ENCODE data around the gene VAC14. TPM values are rescaled to one million over a fixed set of nuclear protein-coding genes. Genes with fewer than 3 reads are reported as not detected.

Gene VAC14
- total RNA-seq, 1 experiment from 2014 or later = 35.3 TPM

- Histone ChIP-seq H3K27ac (ENCODE audit: low read depth, low read length) (peak overlapping the region; percentile 82), H3K36me3 (ENCODE audit: control insufficient read depth in 1 of 2, insufficient read depth in 2 of 2, low read length in 2 of 2) (peaks cover 0 to 12% of the 10 kb centered on the region in 2 experiments; a peak in 1 of 4 replicates), H3K9me3 (ENCODE audit: control insufficient read depth in 1 of 2, insufficient read depth in 1 of 2, low read depth in 1 of 2, low read length in 2 of 2) (no peaks in the 10 kb centered on the region), H4K20me1 (ENCODE audit: insufficient read depth) (no peaks in the 10 kb centered on the region), H2AFZ (ENCODE audit: low read depth, low read length, poor library complexity, severe bottlenecking) (no peak overlapping the region), H3K79me2 (ENCODE audit: insufficient read depth, low read length) (no peaks in the 10 kb centered on the region; the same call in 1 of the 2 replicates), H3K4me2 (ENCODE audit: low read length) (peak overlapping the region; percentile 74), H3K9me2 (ENCODE audit: insufficient read depth) (no peaks in the 10 kb centered on the region), H3K9ac (ENCODE audit: low read length) (peak overlapping the region; percentile 74), H3K4me1 (ENCODE audit: control insufficient read depth in 1 of 2, insufficient read depth in 2 of 2, low read length in 2 of 2) (peaks cover 29 to 48% of the 10 kb centered on the region in 2 experiments), H3K27me3 (ENCODE audit: insufficient read depth, low read length) (no peaks in the 10 kb centered on the region), H3K4me3 (replicated peaks in 1 of 2; ENCODE audit: low read depth in 1 of 2, low read length in 2 of 2) (no peak overlapping the region)
- CTCF ChIA-PET = no interaction called here
- RAD21 ChIA-PET (ENCODE audit: low non-redundant PET in 1 of 2, low total read pairs in 2 of 2, uncharacterized antibody in 2 of 2, unreplicated experiment in 2 of 2) = no interaction called here
- ATAC-seq (no peak), DNase-seq (ENCODE audit: low read depth, low spot score) (no peak)
- TF ChIP-seq JUND (IDR thresholded peaks at IDR 0.05) = no peak
- TF ChIP-seq YY1 (IDR thresholded peaks at IDR 0.05; ENCODE audit: extremely low read depth, insufficient replicate concordance, low read depth, low read length) = no peak
- TF ChIP-seq POLR2A (IDR thresholded peaks at IDR 0.05; ENCODE audit: borderline replicate concordance, extremely low read depth, insufficient read depth, insufficient read length) = no peak
- no peak for TF ChIP-seq POLR2AphosphoS5 (IDR thresholded peaks at IDR 0.05; ENCODE audit: low read depth, low read length)
- TF ChIP-seq ZBTB33 (IDR thresholded peaks at IDR 0.05; ENCODE audit: extremely low read depth, insufficient replicate concordance, low read length) = no peak
- no peak for TF ChIP-seq CEBPB (IDR thresholded peaks at IDR 0.05; ENCODE audit: low read depth)
- TF ChIP-seq EZH2phosphoT487 (IDR thresholded peaks at IDR 0.05; ENCODE audit: borderline replicate concordance) = no peak
- TF ChIP-seq FOSL1 (IDR thresholded peaks at IDR 0.05; ENCODE audit: low read depth) = no peak
- no peak for TF ChIP-seq REST (IDR thresholded peaks at IDR 0.05; ENCODE audit: low read depth)
- TF ChIP-seq EZH2 (IDR thresholded peaks at IDR 0.05) = no peak
- no peak for TF ChIP-seq RAD21 (IDR thresholded peaks at IDR 0.05; ENCODE audit: low read depth)
- POLR2A ChIA-PET = no interaction called here
- intact Hi-C loops (cut with micrococcal nuclease) = no loop called here
- no TSS peak for BruUV-seq (replicated peaks)
Observed at GRCh38 chr16:70747703-70748631, 53.0 kb downstream of the VAC14 start.
